ENCODE data around the gene DHX35.

The DHX35 gene

GRCh38 chr20:39019027-39019426, 56.9 kb downstream of the DHX35 start:
- Histone ChIP-seq H3K36me3 (ENCODE audit: insufficient read depth, low read length) (peaks cover 76% of the 10 kb centered on the region), H3F3A (ENCODE audit: insufficient read depth, low read length) (no peaks in the 10 kb centered on the region), H4K20me1 (ENCODE audit: insufficient read depth, low read length) (no peaks in the 10 kb centered on the region), H3K27me3 (ENCODE audit: insufficient read depth, low read length) (no peaks in the 10 kb centered on the region), H2AFZ (ENCODE audit: low read length) (no peak overlapping the region), H3K4me2 (ENCODE audit: low read length) (no peak overlapping the region), H3K4me1 (ENCODE audit: insufficient read depth, low read length, severe bottlenecking) (no peaks in the 10 kb centered on the region), H3K9me3 (ENCODE audit: low read length) (no peaks in the 10 kb centered on the region), H3K79me2 (ENCODE audit: insufficient read depth, low read length) (no peaks in the 10 kb centered on the region), H3K4me3 (ENCODE audit: low read depth, low read length, poor library complexity, severe bottlenecking) (no peak overlapping the region), H3K9me2 (ENCODE audit: low read depth, low read length) (no peaks in the 10 kb centered on the region), H3K27ac (ENCODE audit: low read depth, low read length, poor library complexity, severe bottlenecking) (no peak overlapping the region), H3K9ac (ENCODE audit: low read length) (no peak overlapping the region)
- TF ChIP-seq CTCF (IDR thresholded peaks at IDR 0.05; ENCODE audit: low read length) (no peak), EZH2 (IDR thresholded peaks at IDR 0.05; ENCODE audit: borderline replicate concordance, low read length) (no peak)

GRCh38 chr20:39019805-39020325, 57.7 kb downstream of the DHX35 start:
- Histone ChIP-seq H3K9me2 (ENCODE audit: low read depth, low read length) (no peaks in the 10 kb centered on the region), H3K9ac (ENCODE audit: low read length) (no peak overlapping the region), H3K4me2 (ENCODE audit: low read length) (no peak overlapping the region), H4K20me1 (ENCODE audit: insufficient read depth, low read length) (no peaks in the 10 kb centered on the region), H3K4me3 (ENCODE audit: low read depth, low read length, poor library complexity, severe bottlenecking) (no peak overlapping the region), H3K36me3 (ENCODE audit: insufficient read depth, low read length) (peaks cover 76% of the 10 kb centered on the region), H3K79me2 (ENCODE audit: insufficient read depth, low read length) (no peaks in the 10 kb centered on the region), H3K9me3 (ENCODE audit: low read length) (no peaks in the 10 kb centered on the region), H3K27ac (ENCODE audit: low read depth, low read length, poor library complexity, severe bottlenecking) (no peak overlapping the region), H3K4me1 (ENCODE audit: insufficient read depth, low read length, severe bottlenecking) (no peaks in the 10 kb centered on the region), H3K27me3 (ENCODE audit: insufficient read depth, low read length) (no peaks in the 10 kb centered on the region), H3F3A (ENCODE audit: insufficient read depth, low read length) (no peaks in the 10 kb centered on the region), H2AFZ (ENCODE audit: low read length) (no peak overlapping the region)
- TF ChIP-seq EZH2 (IDR thresholded peaks at IDR 0.05; ENCODE audit: borderline replicate concordance, low read length) (no peak), CTCF (IDR thresholded peaks at IDR 0.05; ENCODE audit: low read length) (no peak)

GRCh38 chr20:39021748-39022147, 59.6 kb downstream of the DHX35 start:
- H3K9ac ChIP-seq (ENCODE audit: low read length): no peak overlapping the region
- H3K79me2 ChIP-seq (ENCODE audit: insufficient read depth, low read length): no peaks in the 10 kb centered on the region
- H3K4me1 ChIP-seq (ENCODE audit: insufficient read depth, low read length, severe bottlenecking): no peaks in the 10 kb centered on the region
- no peak overlapping the region for H2AFZ ChIP-seq (ENCODE audit: low read length)
- no peak overlapping the region for H3K4me2 ChIP-seq (ENCODE audit: low read length)
- H3K27me3 ChIP-seq (ENCODE audit: insufficient read depth, low read length): no peaks in the 10 kb centered on the region
- peaks cover 73% of the 10 kb centered on the region for H3K36me3 ChIP-seq (ENCODE audit: insufficient read depth, low read length)
- TF ChIP-seq CTCF (IDR thresholded peaks at IDR 0.05; ENCODE audit: low read length) (no peak), EZH2 (IDR thresholded peaks at IDR 0.05; ENCODE audit: borderline replicate concordance, low read length) (no peak)
- no peaks in the 10 kb centered on the region for H4K20me1 ChIP-seq (ENCODE audit: insufficient read depth, low read length)
- H3F3A ChIP-seq (ENCODE audit: insufficient read depth, low read length): no peaks in the 10 kb centered on the region
- H3K9me2 ChIP-seq (ENCODE audit: low read depth, low read length): no peaks in the 10 kb centered on the region
- H3K9me3 ChIP-seq (ENCODE audit: low read length): no peaks in the 10 kb centered on the region
- no peak overlapping the region for H3K4me3 ChIP-seq (ENCODE audit: low read depth, low read length, poor library complexity, severe bottlenecking)
- H3K27ac ChIP-seq (ENCODE audit: low read depth, low read length, poor library complexity, severe bottlenecking): no peak overlapping the region

All from OCI-LY1 (cell line).